ENCODE measurements around the gene IP6K3.
A peak's percentile ranks its signal among the peaks of the same experiment; 100 is the strongest.

IP6K3 gene

GRCh38 chr6:33686981-33687975 is 59.4 kb downstream of the IP6K3 start:
- DNase-seq, result no peak

- DNase-seq, result no peak
Measured at GRCh38 chr6:33686225-33686924, 60.3 kb downstream of the IP6K3 start.

DNA sequence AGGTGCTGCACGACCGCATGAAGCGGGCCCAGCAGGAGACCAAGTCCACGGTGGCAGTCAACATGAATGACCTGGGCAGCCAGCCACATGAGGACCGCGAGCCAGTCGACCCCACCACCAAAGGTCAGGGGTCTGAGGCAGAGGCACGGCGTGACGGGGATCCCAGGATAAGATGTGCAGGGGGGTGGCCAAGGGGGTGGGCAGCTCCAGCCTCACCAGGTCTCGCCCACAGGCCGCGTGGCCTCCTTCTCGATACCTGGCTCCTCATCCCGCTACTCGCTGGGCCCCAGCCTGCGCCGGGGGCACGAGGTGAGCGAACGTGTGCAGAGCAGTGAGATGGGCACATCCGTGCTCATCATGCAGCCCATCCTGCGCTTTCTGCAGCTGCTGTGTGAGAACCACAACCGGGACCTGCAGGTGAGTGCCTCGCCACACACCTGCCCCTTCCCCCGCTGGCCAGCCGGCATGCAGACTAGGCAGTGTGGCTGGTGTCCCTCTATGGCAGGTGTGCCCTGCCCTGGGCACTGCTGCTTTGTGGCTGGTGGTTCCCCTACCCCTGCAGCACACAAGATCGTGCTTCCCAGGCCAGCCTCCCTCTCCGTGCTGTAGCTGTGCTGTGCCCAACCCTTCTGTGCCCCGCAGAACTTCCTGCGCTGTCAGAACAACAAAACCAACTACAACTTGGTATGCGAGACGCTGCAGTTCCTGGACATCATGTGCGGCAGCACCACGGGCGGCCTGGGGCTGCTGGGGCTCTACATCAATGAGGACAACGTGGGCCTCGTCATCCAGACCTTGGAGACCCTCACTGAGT is 61.1 kb downstream of the IP6K3 start:
- no peak for DNase-seq

DNA sequence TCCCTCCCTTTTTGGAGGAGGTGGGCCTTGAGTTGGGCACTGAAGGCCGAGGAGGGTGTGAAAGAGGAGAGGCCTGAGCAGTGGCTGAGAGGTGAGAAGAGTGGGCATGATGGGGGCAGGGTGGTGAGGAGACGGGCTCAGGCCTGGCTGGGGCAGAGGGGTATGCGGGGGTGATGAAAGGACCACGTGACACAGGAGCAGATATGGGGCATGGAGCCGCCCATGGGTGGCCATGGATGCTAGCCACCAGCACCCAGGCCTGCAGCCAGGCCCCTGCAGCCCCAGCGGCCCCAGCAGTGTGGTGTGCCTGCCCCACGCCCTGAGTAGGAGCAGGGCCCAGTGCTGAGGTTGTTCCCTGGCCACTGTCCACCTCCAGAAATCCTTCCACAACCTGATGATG is 61.7 kb downstream of the IP6K3 start:
- DNase-seq, result no peak

GRCh38 chr6:33684428-33684896 is 62.2 kb downstream of the IP6K3 start:
- DNase-seq, result no peak

DNA sequence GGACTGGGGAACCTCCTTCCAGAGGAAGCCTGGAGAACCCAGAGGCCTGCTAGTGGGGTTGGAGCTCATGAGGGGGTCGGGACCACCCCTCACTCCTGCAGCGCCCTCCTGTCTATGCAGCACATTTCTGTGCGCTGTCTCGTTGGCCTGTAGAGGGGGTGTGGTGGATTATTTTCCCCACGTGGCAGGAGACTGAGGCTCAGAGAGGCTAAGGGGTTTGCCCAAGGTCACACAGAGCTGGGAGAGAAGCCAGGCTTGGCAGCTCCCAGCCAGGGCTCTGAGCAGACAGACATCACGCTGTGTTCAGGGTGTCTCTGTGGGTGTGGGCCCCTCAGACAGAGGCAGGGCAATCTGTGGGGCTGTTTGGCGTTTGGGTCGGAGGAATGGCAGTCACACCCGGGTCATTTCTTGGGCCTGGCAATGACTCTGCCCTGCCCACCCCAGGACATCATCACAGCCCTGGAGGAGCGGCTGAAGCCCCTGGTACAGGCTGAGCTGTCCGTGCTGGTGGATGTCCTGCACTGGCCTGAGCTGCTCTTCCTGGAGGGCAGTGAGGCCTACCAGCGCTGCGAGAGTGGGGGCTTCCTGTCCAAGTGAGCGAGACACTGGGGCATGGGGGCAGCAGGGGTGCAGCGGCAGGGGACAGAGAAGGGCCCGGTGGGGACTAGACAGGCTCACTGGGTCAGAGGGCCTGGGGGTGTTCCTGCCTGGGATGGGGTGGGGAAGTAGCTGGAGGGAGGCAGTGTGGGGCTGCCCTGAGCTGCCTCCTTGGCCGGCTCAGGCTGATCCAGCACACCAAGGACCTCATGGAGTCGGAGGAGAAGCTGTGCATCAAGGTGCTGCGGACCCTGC is 62.9 kb downstream of the IP6K3 start:
- DNase-seq, result no peak

- no peak for DNase-seq
Measured at GRCh38 chr6:33683051-33683571, 63.6 kb downstream of the IP6K3 start.

GRCh38 chr6:33682341-33682740 is 64.4 kb downstream of the IP6K3 start:
- DNase-seq, result no peak

- DNase-seq, result no peak
Measured at GRCh38 chr6:33679761-33680160, 66.9 kb downstream of the IP6K3 start.

DNA sequence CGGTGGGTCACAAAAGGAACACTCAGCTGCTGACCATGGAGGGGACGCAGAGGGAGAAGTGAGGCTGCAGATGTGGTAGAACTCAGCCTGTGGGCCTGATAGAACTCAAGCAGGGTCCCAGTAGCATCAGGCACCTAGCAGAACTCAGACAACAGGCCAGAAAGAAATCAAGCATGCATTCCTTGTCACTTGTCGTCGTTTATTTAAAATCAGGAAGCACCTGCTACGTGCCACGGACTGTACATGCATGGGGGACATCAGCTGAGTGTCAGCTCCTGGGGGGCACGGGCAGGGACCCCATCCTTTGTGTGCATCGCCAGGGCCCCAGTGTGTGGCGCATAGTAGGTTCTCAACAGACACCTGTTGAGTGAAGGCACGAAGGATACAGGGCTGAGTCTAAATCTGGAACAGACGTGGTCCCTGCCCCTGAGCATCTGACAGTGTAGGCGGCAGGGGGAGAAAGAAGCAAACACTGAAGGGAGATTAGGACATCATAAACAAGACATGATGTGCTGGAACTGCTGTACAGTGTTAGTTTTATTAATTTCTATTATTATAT is 67.7 kb downstream of the IP6K3 start:
- no peak for DNase-seq

GRCh38 chr6:33678233-33678931 is 68.3 kb downstream of the IP6K3 start:
- DNase-seq, result no peak

- DNase-seq, result no peak
Measured at GRCh38 chr6:33677689-33678088, 69.0 kb downstream of the IP6K3 start.

DNA sequence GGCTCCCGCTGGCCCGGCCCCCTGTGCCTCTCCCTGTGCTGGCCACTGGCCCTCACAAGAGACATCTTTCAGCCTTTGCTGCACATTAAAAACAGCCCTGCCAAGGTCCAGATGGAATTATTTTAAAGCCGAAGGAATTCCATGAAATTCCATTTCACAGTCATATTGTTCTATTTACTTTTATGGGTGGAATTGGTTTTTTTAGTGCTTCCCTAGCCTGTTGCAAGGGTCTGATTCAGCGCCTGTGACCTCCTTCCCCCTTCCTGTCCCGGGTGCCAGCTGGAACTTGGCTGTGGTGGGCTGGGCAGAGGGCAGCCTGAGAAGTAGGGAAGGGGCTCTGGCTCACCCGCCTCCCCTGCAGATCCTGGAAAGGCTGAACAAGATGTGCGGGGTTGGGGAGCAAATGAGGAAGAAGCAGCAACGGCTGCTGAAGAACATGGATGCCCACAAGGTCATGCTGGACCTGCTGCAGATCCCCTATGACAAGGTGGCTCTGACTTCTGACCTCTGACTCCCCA is 69.5 kb downstream of the IP6K3 start:
- no peak for DNase-seq

GRCh38 chr6:33676416-33677142 is 70.1 kb downstream of the IP6K3 start:
- no peak for DNase-seq

DNA sequence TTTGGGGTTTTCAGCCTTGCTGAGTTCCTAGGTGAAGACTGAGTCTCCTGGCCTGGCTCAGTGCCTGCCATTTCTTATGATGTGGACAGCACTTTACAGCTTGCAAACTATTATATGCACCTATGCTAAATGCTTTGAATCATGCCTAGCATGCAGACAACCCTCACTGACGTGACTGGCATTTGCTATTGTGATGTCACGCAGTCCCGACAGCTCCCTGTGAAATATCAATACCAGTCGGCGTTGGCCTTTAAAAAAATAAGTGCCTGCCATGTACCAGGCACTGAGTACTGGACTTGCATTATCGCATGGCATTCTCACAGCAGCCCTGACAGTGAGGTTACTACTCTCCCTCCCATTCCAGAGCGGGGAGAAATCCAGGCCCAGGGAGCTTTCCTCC is 70.7 kb downstream of the IP6K3 start:
- DNase-seq, result no peak

GRCh38 chr6:33673851-33674250 is 72.9 kb downstream of the IP6K3 start:
- DNase-seq, result no peak

DNA sequence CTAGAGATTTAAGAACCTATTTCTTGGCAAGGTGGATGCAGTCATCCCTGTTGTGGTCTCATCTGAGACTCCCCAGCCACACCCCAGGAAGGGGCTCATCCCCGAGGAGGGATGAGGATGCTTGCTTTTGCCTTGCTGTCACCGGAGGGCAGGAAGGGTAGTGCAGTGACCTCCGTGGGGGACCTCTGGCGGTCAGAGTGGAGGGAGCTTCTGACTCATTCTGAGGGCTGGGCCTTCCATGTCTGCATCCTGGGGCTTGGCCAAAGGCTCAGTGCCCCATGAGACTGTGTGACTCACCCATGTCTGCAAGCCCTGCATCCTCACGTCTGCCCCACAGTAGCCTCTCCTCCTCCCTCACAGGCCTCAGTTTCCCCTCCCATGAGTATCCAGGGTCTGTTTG is 73.9 kb downstream of the IP6K3 start:
- peak; percentile 46 to 70 for DNase-seq

DNA sequence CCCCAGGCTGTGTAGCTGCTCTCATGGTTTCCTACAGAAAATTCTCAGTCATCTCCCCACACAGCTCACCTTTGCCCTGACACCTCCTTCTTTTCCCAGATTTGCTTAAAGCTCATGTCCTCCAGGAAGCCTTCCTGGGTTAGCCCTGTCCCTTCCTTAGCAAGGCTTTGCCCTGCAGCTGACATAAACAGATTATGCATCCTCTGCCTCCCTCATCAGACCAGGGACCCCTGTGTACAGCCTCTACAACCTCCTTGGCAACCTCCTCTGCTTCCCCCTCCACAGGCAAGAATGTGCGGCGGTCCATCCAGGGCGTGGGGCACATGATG is 75.0 kb downstream of the IP6K3 start:
- no peak for DNase-seq
